Small intestine (tissue), 7 donors: ENCODE measurements around the gene MAEA. TPM values are rescaled to one million over a fixed set of nuclear protein-coding genes. Genes with fewer than 3 reads are reported as not detected.
A peak's percentile ranks its signal among the peaks of the same experiment; 100 is the strongest.
"Not testable (repeated sequence)": the region's sequence is repeated elsewhere in the genome, so short reads cannot be mapped to it uniquely, and the experiment has no call there.

ENCODE experiments used
- DNase-seq, 2 donors: peaks; one replicate each; pipeline versions ENCODE4 v3.0.0 to v3.0.0-alpha.2; 2013
- FAIRE-seq: peaks from 2 replicates; lab custom pipeline; 2012; peaks lifted over from hg19 to GRCh38; lab: Jason Lieb, UNC
- H3K27ac ChIP-seq, 3 donors: one replicate each; pipeline ENCODE4 v1.5.1; 2013; ENCODE audit warnings: low read length in 2 of 3, mild to moderate bottlenecking in 2 of 3, control low read depth in 1 of 3, inconsistent platforms in 1 of 3, low read depth in 1 of 3, moderate library complexity in 1 of 3
- H3K27me3 ChIP-seq, 3 donors: one replicate each; pipeline ENCODE4 v1.6.1; 2013; ENCODE audit warnings: low read length in 3 of 3, inconsistent platforms in 1 of 3; ENCODE audit not compliant: control insufficient read depth in 3 of 3, insufficient read depth in 3 of 3
- H3K36me3 ChIP-seq, 3 donors: one replicate each; pipeline ENCODE4 v1.6.1; 2013; ENCODE audit warnings: low read length in 3 of 3, inconsistent platforms in 1 of 3, low read depth in 1 of 3, mild to moderate bottlenecking in 1 of 3, moderate library complexity in 1 of 3; ENCODE audit not compliant: control insufficient read depth in 3 of 3, insufficient read depth in 2 of 3
- H3K4me1 ChIP-seq, 3 donors: one replicate each; pipeline ENCODE4 v1.6.1; 2013; ENCODE audit warnings: low read length in 2 of 3, inconsistent platforms in 1 of 3, low read depth in 1 of 3, mild to moderate bottlenecking in 1 of 3, moderate library complexity in 1 of 3; ENCODE audit not compliant: control insufficient read depth in 3 of 3, insufficient read depth in 2 of 3
- H3K4me3 ChIP-seq, 3 donors: one replicate each; pipeline ENCODE4 v1.5.1; 2013; ENCODE audit warnings: low read length in 3 of 3, control low read depth in 1 of 3, inconsistent platforms in 1 of 3, low read depth in 1 of 3, mild to moderate bottlenecking in 1 of 3, moderate library complexity in 1 of 3
- H3K9me3 ChIP-seq, 2 donors: one replicate each; pipeline ENCODE4 v1.6.1; 2013; ENCODE audit warnings: low read depth in 1 of 2, low read length in 1 of 2; ENCODE audit not compliant: control insufficient read depth in 2 of 2, insufficient read depth in 1 of 2
- WGBS, 3 donors: extraction: QIAGEN DNeasy Blood & Tissue Kit; methylation state at CpG; one replicate each; pipeline ENCODE4 v1.1.7; 2013; 5-methylcytosine and 5-hydroxymethylcytosine counted together
- polyA plus RNA-seq, 4 donors: library from polyadenylated mRNA; stranded (reverse) in 3 of 4; unstranded in 1 of 4; fragments of 200-250 nt in 3 of 4; fragments of 120-200 nt in 1 of 4; gene quantifications; one replicate each; pipeline versions ENCODE4 v1.2.1 to v1.2.3, GENCODE V29; 2013
- donor health status: healthy with polysubstance abuse.
- donor health status: control.
- donor health status: control.
- donor health status: Bipolar disorder and iron deficiency.
- donor health status: healthy.

The MAEA gene
- polyA plus RNA-seq, 4 donors, result 49.4 to 97.1 (median 65.8) TPM

- H3K27ac ChIP-seq, result no peak overlapping the region
- DNase-seq (no peak), FAIRE-seq (no peak)
- no peak overlapping the region for H3K4me3 ChIP-seq
- WGBS, 3 donors, result 95 to 96% (median 96%) methylated on average over 48 to 51 of the region's 51 CpGs
- no peaks in the 10 kb centered on the region for H3K4me1 ChIP-seq
- no peaks in the 10 kb centered on the region for H3K9me3 ChIP-seq
- no peaks in the 10 kb centered on the region for H3K27me3 ChIP-seq
- peaks cover 12 to 94% (median 21%) of the 10 kb centered on the region in 3 donors for H3K36me3 ChIP-seq
These were observed 38.8 kb downstream of the MAEA start for GRCh38 chr4:1328267-1329155.

- 78 to 83% (median 82%) methylated on average over 33 to 34 of the region's 34 CpGs for WGBS, 3 donors
- no peaks in the 10 kb centered on the region for H3K9me3 ChIP-seq
- H3K27ac ChIP-seq, result peak overlapping the region in 1 of 3 donors; percentile 39
- FAIRE-seq (no peak), DNase-seq (no peak)
- no peaks in the 10 kb centered on the region for H3K4me1 ChIP-seq
- H3K36me3 ChIP-seq, result peaks cover 17 to 90% (median 21%) of the 10 kb centered on the region in 3 donors
- no peak overlapping the region for H3K4me3 ChIP-seq
- H3K27me3 ChIP-seq, result no peaks in the 10 kb centered on the region
These were observed 40.0 kb downstream of the MAEA start for GRCh38 chr4:1329408-1330371.

GRCh38 chr4:1330761-1331590 lies 41.3 kb downstream of the MAEA start:
- WGBS, 3 donors, result 83 to 89% (median 84%) methylated on average over 32 to 34 of the region's 34 CpGs
- Histone ChIP-seq H3K9me3 (no peaks in the 10 kb centered on the region), H3K27me3 (no peaks in the 10 kb centered on the region), H3K4me3 (no peak overlapping the region), H3K27ac (peak overlapping the region in 1 of 3 donors; percentile 21), H3K4me1 (no peaks in the 10 kb centered on the region), H3K36me3 (peaks cover 17 to 84% (median 18%) of the 10 kb centered on the region in 3 donors)
- DNase-seq (peak in 1 of 2 donors; percentile 48), FAIRE-seq (no peak)

DNA sequence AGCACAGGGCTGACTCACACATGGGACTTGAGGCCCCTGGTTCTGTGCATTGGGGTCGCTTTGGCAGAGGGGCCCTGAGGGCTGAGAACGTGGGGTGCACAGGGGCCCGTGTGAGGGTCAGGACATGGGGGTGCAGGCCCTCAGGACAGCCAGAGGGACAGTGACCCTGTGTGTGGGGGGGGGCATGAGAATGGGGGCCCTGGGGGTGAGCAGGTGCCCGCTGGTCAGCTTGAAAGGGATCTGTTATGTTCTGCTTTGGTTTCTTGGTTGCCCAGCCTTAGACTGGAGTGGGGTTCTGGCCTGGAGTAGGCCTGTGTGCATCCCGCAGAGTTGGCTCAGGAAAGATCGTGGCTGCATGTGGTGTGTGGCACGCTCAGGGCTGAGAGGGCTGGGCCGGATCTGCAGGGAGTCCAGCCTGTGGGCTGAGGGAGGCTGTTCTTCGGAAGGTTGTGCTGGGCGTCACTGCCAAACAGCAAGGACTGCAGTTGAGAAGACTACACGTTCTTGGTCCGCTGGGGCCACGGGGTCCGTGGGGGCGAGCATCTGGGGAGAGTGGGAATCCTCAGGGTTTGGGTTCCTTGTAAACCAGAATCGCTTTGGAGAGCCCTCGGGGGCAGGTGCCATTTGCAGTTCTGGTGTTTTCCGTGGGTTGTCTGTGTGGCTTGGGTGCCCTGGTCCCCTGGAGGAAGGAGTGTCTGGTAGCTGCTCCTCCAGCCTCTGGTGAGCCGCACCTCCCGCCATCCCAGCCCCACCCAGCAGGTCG lies 42.1 kb downstream of the MAEA start:
- no peak for DNase-seq
- no peaks in the 10 kb centered on the region for H3K27me3 ChIP-seq
- WGBS, 3 donors, result 87 to 92% (median 90%) methylated on average over 21 of the region's 21 CpGs
- no peaks in the 10 kb centered on the region for H3K9me3 ChIP-seq
- H3K27ac ChIP-seq, result no peak overlapping the region
- H3K4me1 ChIP-seq, result no peaks in the 10 kb centered on the region
- no peak for FAIRE-seq
- peaks cover 16 to 82% (median 19%) of the 10 kb centered on the region in 3 donors for H3K36me3 ChIP-seq
- no peak overlapping the region for H3K4me3 ChIP-seq

- no peaks in the 10 kb centered on the region for H3K4me1 ChIP-seq
- H3K27me3 ChIP-seq, result no peaks in the 10 kb centered on the region
- H3K4me3 ChIP-seq, result no peak overlapping the region
- DNase-seq (no peak), FAIRE-seq (no peak)
- peaks cover 17 to 82% (median 19%) of the 10 kb centered on the region in 3 donors for H3K36me3 ChIP-seq
- WGBS, 3 donors, result 91 to 95% (median 92%) methylated on average over 13 of the region's 13 CpGs
- H3K27ac ChIP-seq, result no peak overlapping the region
- no peaks in the 10 kb centered on the region for H3K9me3 ChIP-seq
These were observed 43.0 kb downstream of the MAEA start for GRCh38 chr4:1332686-1333085.

GRCh38 chr4:1333256-1333655 lies 43.6 kb downstream of the MAEA start:
- Histone ChIP-seq H3K27me3 (no peaks in the 10 kb centered on the region), H3K27ac (no peak overlapping the region), H3K36me3 (peaks cover 17 to 82% (median 20%) of the 10 kb centered on the region in 3 donors), H3K4me1 (no peaks in the 10 kb centered on the region), H3K9me3 (no peaks in the 10 kb centered on the region), H3K4me3 (no peak overlapping the region)
- DNase-seq (no peak), FAIRE-seq (no peak)
- 91 to 99% (median 97%) methylated on average over 8 of the region's 8 CpGs for WGBS, 3 donors

DNA sequence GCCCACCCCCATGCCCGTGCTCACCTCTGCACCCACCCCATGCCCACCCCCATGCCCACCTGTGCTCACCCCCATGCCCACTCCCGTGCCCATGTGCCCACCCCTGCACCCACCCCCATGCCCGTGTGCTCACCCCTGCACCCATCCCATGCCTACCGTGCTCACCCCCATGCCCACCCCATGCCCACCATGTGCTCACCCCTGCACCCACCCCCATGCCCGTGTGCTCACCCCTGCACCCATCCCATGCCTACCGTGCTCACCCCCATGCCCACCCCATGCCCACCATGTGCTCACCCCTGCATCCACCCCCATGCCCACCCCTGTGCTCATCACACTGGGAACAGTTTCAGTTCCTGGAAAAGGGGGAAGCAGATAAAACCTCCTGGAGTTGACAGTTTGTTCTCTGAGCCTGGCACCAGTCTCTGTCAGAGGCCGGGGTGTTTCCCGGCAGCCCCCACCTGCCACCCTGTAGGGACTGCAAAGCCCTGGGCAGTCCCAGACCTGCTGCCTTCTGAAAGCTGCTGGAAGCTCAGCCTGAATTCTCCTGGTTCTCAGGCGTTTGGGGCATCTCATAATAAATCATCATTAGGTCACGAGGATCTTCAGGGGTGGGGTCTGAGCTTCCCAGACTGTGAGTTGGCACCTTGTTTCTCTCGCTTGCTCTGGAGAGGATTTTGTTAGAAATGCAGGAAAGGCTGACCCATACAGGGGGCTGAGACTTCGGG lies 44.3 kb downstream of the MAEA start:
- not testable (repeated sequence) for H3K4me3 ChIP-seq, H3K27me3 ChIP-seq, H3K9me3 ChIP-seq, DNase-seq, H3K27ac ChIP-seq, FAIRE-seq, H3K4me1 ChIP-seq
- peaks cover 17 to 82% (median 26%) of the 10 kb centered on the region in 3 donors for H3K36me3 ChIP-seq
- 76 to 89% (median 82%) methylated on average over 8 to 12 of the region's 12 CpGs for WGBS, 3 donors
